Central memory CD8-positive, alpha-beta T cell (primary cell): ENCODE results near the gene DEPP1.

Experiments used
- ATAC-seq: fragments of 150-1000 bp; cut with Tn5 transposase; replicated peaks from 2 replicates; pipeline ENCODE4 v1.10.0; 2022; ENCODE audit warnings: mild to moderate bottlenecking, moderate FRiP score, moderate number of reproducible peaks; ENCODE audit not compliant: poor library complexity, severe bottlenecking; ENCODE audit errors: extremely low read depth
- DNase-seq, 2 donors: peaks; one replicate each; pipeline ENCODE4 v3.0.0; 2021; ENCODE audit warnings: low spot score in 2 of 2
- H3K27ac Mint-ChIP-seq: one replicate; pipeline ENCODE4 v1.8.0; 2022; ENCODE audit warnings: low read depth, mild to moderate bottlenecking, moderate library complexity, mixed read lengths
- H3K27me3 Mint-ChIP-seq: one replicate; pipeline ENCODE4 v1.8.0; 2022; ENCODE audit warnings: mixed read lengths
- H3K36me3 Mint-ChIP-seq: one replicate; pipeline ENCODE4 v1.8.0; 2022; ENCODE audit warnings: mild to moderate bottlenecking, moderate library complexity, mixed read lengths; ENCODE audit not compliant: insufficient read depth
- H3K4me1 Mint-ChIP-seq: one replicate; pipeline ENCODE4 v1.8.0; 2022; ENCODE audit warnings: mixed read lengths
- H3K4me3 Mint-ChIP-seq: one replicate; pipeline ENCODE4 v1.8.0; 2022; ENCODE audit warnings: mild to moderate bottlenecking, moderate library complexity, mixed read lengths
- H3K9me3 Mint-ChIP-seq: one replicate; pipeline ENCODE4 v1.8.0; 2022; ENCODE audit warnings: mixed read lengths

DEPP1 gene

DNA sequence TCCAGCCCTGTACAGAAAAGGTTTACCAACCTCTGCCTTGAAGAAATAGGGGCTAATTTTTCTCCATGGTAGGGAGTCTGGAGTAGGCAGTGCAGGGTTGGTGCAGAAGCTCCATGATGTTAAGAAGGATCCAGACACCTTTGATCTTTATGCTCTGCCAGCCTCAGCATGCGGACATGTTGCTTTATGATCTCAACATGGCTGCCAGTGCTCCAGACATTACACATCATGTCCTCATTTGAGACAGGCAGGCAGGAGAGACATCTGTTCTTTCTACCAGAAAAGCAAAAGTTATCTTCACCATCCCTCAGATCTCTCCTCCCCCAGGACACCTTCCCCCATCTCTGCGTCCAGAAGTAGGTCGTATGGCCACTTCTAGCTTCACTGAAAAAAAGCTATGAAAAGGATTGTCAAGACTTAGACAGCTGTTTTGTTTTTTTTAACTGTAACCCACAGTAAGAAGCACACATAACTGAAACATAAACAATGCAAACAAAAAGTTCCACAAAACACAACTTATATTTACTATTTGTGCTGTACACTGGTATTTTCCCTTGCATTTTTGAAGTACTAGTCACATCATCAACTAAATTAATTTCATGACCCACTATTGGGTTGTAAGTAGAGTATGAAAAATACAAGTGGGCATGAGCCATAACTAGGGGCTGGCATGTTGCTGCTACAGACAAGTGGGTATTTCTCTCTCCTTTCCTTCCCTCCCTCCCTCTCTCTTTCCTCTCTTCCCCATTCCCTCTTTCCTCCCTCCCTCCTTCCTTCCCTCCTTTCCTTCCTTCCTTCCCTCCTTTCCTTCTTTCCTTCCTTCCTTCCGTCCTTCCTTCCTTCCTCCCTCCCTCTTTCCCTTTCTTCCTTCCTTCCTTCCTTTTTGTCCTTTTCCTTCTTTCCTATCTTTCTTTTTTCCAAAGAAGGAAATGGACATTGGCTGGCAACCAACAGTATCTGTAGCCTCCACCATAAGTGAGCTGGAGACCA, 21.6 kb downstream of the DEPP1 start:
- ATAC-seq (no peak), DNase-seq (no peak)
- Mint-ChIP-seq H3K9me3 (no peaks in the 10 kb centered on the region), H3K4me1 (peaks cover 36% of the 10 kb centered on the region), H3K36me3 (peaks cover 2% of the 10 kb centered on the region), H3K27ac (no peak overlapping the region), H3K27me3 (no peaks in the 10 kb centered on the region), H3K4me3 (no peak overlapping the region)

DNA sequence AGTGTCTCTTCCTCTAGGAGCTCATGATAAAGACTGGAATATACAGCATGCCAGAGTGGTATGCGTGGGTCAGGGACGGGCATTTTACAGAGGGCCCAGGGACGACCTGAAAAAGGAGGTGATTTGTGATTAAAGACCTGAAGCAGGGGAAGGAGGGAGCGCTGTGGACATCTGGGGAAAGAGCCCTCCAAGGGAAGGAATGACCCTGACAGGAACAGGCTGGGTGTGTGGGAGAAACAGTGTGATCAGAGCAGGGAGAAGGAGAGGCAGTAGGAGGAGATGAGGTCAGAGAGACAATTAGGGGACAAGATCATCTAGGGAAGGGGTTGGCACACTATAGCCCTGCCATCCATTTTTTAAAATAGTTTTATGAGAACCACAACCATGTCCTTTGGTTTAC, 22.4 kb downstream of the DEPP1 start:
- Mint-ChIP-seq H3K9me3 (no peaks in the 10 kb centered on the region), H3K4me1 (peaks cover 36% of the 10 kb centered on the region), H3K27ac (no peak overlapping the region), H3K27me3 (no peaks in the 10 kb centered on the region), H3K4me3 (no peak overlapping the region), H3K36me3 (peaks cover 2% of the 10 kb centered on the region)
- ATAC-seq (no peak), DNase-seq (no peak)

DNA sequence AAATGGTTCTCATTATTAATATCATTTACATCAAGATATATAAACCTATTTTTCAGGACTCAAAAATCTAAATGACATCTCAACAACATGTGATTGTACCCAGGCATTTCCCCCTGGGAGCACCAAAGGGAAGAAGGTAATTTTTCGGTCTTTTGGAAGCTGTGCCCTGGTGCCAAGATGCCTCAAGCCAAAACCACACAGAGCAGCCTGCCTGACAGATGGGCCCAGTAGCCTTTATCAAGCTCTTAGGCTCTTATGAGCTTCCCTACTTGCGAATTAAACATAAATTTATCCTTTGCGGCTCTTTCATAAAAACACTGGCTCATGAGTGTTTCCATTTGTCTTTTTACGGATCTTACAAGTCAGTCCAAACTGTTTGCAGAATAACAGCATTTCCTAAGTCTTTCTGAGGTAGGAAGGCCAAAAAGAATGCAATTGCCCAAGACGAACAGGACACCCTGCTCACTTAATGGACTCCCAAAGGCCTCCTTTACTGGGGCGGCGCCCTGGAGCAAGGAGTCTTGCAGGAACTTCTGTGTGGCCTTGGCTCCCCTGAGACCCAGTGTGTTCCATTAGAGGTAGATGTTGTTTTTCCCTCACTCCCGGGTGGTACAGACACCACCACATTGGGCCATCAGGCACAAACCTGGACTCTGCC, 23.1 kb downstream of the DEPP1 start:
- H3K4me3 Mint-ChIP-seq = no peak overlapping the region
- peak overlapping the region; percentile 45 for H3K27ac Mint-ChIP-seq
- H3K9me3 Mint-ChIP-seq = no peaks in the 10 kb centered on the region
- no peak for ATAC-seq
- DNase-seq = no peak
- H3K27me3 Mint-ChIP-seq = no peaks in the 10 kb centered on the region
- peaks cover 2% of the 10 kb centered on the region for H3K36me3 Mint-ChIP-seq
- peaks cover 35% of the 10 kb centered on the region for H3K4me1 Mint-ChIP-seq

DNA sequence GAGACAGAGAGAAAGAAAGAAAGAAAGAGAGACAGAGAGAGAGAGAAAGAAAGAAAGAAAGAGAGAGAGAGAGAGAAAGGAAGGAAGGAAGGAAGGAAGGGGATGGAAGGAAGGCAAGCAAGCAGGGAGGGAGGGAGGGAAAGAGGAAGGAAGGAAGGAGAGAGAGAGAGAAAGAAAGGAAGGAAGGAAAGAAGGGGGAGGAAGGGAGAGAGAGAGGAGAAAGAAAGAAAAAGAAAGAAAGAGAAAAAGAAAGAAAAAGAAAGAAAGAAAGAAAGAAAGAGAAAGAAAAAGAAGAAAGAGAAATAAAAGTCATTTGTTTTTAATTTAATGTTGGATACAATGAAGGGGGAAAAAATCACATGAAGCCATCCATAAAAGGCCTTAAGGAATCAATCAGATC, 23.6 kb downstream of the DEPP1 start:
- Mint-ChIP-seq H3K27me3 (no peaks in the 10 kb centered on the region), H3K9me3 (no peaks in the 10 kb centered on the region), H3K36me3 (peaks cover 2% of the 10 kb centered on the region), H3K27ac (peak overlapping the region; percentile 45), H3K4me1 (peaks cover 31% of the 10 kb centered on the region), H3K4me3 (no peak overlapping the region)
- ATAC-seq = no peak
- no peak for DNase-seq

DNA sequence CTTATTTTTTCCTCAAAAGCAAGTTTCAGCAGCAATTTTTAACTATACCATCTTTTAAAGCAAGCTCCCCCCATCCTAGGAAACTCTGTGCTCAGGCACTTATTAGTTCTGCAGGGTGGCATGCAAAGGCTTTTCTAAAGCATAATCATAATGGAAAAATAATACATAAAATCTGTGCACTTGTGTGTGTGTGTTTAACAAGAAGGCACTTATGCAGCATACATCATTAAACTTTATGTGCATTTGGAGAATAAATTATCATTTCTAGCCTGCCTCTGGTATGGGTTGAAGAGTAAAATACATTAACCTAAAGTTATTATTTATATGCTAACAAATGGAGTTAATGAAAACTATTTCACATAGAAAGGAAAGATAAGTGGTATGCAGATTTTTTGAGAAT, 24.6 kb downstream of the DEPP1 start:
- Mint-ChIP-seq H3K27me3 (no peaks in the 10 kb centered on the region), H3K27ac (peak overlapping the region; percentile 20), H3K4me3 (no peak overlapping the region), H3K36me3 (peaks cover 2% of the 10 kb centered on the region), H3K4me1 (peaks cover 29% of the 10 kb centered on the region), H3K9me3 (no peaks in the 10 kb centered on the region)
- no peak for ATAC-seq
- no peak for DNase-seq

DNA sequence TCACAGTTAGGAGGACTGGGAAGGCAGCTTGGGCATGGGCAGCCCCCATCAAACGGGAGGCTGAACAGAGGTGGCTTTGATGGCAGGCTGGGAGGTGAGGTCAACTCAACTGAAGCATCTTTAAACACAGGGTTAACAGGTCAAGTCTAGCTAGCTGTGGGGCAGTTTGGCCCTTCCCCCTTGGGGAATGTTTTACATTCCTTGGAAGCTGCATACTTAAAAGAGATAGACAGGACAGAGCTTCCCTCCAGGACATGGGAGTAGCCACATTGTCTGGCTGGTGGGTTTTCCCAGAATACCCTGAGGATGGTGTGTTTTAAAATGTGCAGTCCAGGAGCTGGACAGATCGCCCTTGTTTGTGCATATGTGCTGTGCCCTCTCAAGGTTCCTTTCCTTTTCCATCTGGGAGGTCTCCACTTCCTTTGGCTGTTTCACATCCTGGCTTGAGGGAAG, 25.8 kb downstream of the DEPP1 start:
- Mint-ChIP-seq H3K9me3 (no peaks in the 10 kb centered on the region), H3K4me3 (no peak overlapping the region), H3K27me3 (no peaks in the 10 kb centered on the region), H3K36me3 (peaks cover 2% of the 10 kb centered on the region), H3K27ac (no peak overlapping the region), H3K4me1 (peaks cover 22% of the 10 kb centered on the region)
- ATAC-seq (no peak), DNase-seq (no peak)

DNA sequence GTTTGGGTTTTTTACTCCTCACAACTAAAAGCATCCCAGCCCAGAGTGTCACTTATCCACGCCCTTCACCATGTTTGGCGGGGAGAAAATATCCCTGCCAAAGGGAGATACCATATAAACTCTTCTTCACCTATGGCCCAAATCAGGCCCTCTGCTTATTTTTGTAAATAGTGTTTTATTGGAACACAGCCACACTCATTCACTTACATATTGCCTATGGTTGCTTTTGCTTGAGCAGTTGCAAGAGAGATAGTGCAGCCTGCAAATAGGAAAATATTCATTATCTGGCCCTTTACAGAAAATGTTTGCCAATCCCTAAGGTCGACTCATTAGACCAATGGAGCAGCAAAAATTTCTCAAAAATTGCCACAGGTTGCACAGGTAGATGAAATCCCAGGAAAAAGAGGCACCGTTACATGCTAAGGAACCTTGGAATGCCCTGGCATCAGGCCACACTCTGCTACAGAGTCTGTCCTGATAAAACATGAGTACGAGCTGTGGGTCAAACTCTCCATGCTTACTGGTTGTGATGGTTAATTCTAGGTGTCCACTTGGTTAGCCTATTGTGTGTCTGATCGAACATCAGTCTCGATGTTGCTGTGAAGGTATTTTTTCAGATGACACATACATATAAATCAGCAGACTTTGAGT, 26.9 kb downstream of the DEPP1 start:
- no peak overlapping the region for H3K27ac Mint-ChIP-seq

DNA sequence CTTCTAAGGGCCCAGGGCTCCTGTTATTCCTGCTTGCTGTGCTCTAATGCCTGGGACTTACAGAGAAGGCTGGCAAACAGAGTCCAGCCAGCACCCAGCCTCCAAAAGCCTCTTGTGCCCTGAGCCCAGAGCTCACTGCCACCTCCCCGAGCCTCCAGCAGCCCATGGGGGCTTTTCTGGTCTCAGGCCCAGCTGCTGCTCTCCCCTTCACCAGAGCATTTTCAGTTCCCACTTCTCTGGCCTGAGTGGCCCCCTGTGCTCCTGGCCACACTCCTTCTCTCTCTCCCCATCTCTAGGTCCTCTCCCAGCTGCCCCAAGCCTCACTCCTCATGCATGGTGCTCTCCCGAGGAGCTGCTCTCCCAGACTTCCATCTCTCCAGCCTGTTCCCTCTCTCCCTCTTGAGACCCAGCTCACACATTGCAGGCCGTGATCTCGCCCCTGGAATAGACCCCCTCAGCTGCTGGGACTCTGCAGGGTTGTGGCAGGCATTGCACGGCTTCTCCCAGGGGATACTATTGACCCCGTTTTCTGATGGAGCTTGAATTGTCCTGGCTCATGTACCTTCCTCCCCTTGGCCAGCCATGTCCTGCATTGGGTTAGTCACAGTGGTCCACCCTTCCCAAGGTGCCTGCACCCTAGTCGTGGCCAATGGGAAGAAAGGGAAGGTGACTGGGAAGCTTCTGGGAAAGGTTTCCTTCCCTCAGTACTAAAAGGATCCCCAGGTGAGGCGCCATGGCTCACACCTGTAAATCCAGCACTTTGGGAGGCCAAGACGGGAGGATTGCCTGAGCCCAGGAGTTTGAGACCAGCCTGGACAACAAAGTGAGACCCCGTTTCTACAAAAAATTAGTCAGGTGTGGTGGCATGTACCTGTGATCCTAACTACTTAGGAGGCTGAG, 28.0 kb downstream of the DEPP1 start:
- peaks cover under 1% of the 10 kb centered on the region for H3K27me3 Mint-ChIP-seq
- no peaks in the 10 kb centered on the region for H3K36me3 Mint-ChIP-seq
- no peaks in the 10 kb centered on the region for H3K9me3 Mint-ChIP-seq
- no peak for DNase-seq
- H3K4me1 Mint-ChIP-seq = peaks cover 12% of the 10 kb centered on the region
- H3K27ac Mint-ChIP-seq = no peak overlapping the region
- H3K4me3 Mint-ChIP-seq = no peak overlapping the region
- ATAC-seq = no peak

More for the DNA sequence above, 26.9 kb downstream of the DEPP1 start:
- Mint-ChIP-seq H3K4me3 (no peak overlapping the region), H3K4me1 (peaks cover 19% of the 10 kb centered on the region), H3K36me3 (peaks cover 2% of the 10 kb centered on the region), H3K27me3 (no peaks in the 10 kb centered on the region), H3K9me3 (no peaks in the 10 kb centered on the region)
- ATAC-seq (no peak), DNase-seq (no peak)

DNA sequence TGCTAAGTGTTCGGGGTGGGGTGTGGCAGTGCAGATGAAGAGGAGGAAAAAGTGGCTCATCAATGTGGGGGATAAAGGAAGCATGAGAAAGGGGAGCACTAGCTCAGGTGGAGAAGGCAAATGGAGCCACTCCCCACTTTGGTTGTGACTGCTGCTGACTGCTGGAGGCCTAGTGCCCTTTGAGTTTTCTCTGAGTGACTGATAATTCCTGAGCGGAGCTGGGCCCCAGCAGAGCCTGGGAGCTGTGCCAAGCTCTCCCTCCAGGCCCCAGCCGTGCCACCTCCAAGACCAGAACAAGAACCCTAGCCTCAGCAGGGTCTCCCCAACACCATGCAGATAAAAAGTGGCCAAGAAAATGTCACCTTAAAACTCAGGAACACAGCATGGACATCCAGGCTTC, 28.7 kb downstream of the DEPP1 start:
- no peaks in the 10 kb centered on the region for H3K36me3 Mint-ChIP-seq
- no peak overlapping the region for H3K4me3 Mint-ChIP-seq
- H3K27me3 Mint-ChIP-seq = peaks cover 7% of the 10 kb centered on the region
- peaks cover 10% of the 10 kb centered on the region for H3K4me1 Mint-ChIP-seq
- DNase-seq (no peak), ATAC-seq (no peak)
- H3K27ac Mint-ChIP-seq = no peak overlapping the region
- H3K9me3 Mint-ChIP-seq = peaks cover 5% of the 10 kb centered on the region

DNA sequence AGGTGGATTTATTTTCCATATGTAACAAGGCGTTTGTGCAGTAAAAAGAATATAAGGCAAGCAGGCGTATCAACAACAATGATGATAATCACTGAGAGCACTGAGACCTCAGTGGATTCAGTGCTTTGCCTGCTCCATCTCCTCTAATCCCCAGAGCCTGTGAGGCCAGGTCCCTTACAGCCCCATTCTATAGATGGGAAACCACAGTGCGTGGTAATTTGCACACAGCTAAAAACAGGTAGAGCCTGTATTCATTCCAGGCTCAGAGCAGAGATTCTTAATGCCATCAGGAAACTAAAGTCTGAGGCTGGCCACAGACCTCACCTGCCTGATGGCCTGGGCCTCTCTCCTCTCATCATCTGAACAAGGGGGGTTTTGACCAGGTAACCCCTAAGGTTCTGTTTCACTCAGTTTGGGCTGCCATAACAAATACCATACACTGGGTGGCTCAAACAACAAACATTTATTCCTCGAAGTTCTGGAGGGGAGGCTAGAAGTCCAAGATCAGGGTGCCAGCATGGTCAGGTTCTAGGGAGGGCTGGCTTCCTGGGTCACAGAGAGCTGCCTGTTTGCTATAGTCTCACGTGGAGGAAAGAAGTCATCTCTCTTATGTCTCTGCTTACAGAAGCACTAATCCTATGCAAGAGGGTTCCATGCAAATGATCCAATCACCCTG, 29.3 kb downstream of the DEPP1 start:
- Mint-ChIP-seq H3K9me3 (peaks cover 12% of the 10 kb centered on the region), H3K4me3 (no peak overlapping the region)
- ATAC-seq = no peak

DNA sequence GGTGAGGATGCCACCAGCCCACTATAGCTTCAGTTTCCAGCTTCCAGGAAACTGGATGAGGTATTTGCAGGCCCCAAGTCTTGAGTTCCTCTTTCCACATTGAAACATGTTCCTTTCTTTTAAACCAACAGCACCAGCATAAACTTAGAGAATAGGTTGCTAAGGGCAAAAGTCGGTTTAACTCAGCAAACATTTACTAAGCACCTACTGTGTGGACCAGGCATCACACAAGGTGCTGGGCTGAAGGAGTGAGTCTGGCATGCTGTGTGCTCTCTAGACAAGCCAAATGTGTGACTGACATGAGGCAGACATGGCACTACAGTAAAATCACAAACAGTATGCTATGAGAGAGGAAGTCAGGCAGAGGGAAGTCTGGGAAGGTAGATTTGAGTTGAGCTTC, 30.0 kb downstream of the DEPP1 start:
- Mint-ChIP-seq H3K4me1 (peaks cover 5% of the 10 kb centered on the region), H3K36me3 (no peaks in the 10 kb centered on the region), H3K27me3 (peaks cover 16% of the 10 kb centered on the region), H3K9me3 (peaks cover 16% of the 10 kb centered on the region), H3K4me3 (no peak overlapping the region), H3K27ac (no peak overlapping the region)
- ATAC-seq = no peak
- no peak for DNase-seq

More for the DNA sequence above, 29.3 kb downstream of the DEPP1 start:
- Mint-ChIP-seq H3K27ac (no peak overlapping the region), H3K27me3 (peaks cover 14% of the 10 kb centered on the region), H3K36me3 (no peaks in the 10 kb centered on the region), H3K4me1 (peaks cover 5% of the 10 kb centered on the region)
- no peak for DNase-seq
